HG03196 (cell line): ENCODE measurements around the gene TCP11.

Source experiments
- ATAC-seq: cut with Tn5 transposase; IDR thresholded peaks from one replicate; pipeline ENCODE4 v1.9.1; 2021; ENCODE audit not compliant: unreplicated experiment

The TCP11 gene

DNA sequence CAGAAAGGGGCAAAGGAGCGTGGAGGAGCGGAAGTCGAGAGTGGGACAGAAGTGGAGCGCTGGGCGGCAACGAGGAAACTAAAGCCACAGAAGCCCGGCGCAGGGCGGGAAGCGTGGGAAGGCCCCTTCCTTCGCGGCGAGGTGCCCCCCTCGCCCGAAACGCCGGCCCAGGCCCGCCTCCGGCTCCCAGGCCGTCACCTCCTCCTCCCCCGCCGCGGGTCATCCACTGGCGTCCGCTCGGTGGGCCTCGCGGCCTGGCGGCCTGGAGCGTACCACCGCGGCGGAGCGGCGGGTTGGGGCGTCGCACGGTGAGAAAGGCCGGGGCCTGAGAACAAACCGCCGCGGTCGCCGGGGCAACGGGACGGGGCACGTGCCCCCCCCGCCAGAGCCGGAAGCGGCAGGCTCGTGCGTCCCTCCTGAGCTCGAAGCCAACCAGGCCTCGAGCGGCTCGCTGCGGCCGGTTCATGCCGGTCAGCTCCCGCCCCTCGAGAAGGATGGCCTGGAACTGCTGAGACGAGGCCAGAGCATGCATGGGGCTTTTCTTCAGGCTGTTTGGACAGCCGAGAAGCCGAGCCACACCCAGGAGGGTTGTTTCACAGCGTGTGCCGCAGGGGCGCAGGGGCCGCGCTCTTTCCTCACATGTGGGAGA lies at the start of gene TCP11:
Gene TCP11 (minus strand): TSS at position 333 of the 649 bp plus-strand sequence. CDS start 469 bp downstream, outside the sequence.
- no peak for ATAC-seq

- no peak for ATAC-seq
These were observed 49.2 kb upstream of the TCP11 start for GRCh38 chr6:35190306-35190705.

- ATAC-seq, result no peak
These were observed 47.7 kb upstream of the TCP11 start for GRCh38 chr6:35188886-35189285.

GRCh38 chr6:35186571-35186970 lies 45.4 kb upstream of the TCP11 start:
- no peak for ATAC-seq

DNA sequence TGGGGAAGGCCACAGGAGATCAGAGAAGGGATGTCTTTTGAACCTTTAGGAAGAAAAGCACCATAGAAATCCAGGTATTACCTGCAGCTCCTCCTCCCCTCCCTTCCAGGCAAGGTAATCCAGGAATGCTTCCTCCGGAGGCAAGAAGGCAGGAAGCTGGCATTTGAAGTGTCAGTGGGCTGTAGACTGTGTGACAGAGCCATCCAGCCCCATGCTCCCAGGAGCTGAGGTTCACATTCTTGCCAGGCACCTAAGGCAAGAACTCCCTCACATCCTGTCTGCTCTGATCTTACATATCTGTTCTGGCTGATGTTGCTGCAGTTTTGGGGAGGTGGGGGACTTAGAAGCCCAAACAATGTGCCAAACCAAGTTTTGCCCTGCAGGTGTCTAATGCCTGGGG lies 44.8 kb upstream of the TCP11 start:
- no peak for ATAC-seq

DNA sequence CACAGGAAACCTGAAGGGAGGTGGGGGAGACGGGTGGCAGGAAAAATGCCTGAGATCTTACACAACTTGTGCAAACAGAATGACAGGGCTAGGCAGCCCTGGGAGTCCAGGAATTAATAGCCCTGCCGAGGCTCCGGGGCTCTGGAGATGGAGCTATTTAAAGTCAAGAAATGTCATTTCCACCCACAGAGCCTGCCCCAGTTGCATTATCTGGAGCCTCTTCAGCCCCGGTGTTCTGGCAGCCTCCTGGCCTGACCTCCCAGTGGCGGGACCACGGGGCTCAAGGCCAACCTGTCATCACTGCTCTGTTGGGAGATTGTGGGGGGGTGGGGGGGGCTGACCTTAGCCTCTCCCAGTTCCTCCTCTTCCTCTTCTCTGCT lies 44.2 kb upstream of the TCP11 start:
- no peak for ATAC-seq

GRCh38 chr6:35184580-35185301 lies 43.6 kb upstream of the TCP11 start:
- no peak for ATAC-seq

DNA sequence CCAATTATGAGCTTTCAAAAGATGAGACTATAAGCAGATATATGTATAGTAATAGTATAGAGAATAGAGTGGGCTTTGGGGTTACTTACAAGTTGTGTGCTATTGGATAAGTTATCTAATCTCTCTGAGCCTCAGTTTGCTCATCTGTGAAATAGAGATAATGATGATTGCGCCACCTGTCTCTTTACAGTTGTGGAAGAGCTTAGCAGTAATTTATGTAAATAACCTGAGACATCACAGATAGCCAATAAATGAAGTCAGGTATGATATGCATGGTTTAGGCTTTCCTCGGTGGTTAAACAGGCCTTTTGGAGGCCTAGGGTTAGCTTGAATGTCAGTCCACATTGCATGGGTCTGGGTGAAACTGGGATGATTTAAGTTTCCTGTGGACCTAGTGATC lies 42.8 kb upstream of the TCP11 start:
- ATAC-seq, result no peak

GRCh38 chr6:35183281-35183680 lies 42.1 kb upstream of the TCP11 start:
- ATAC-seq, result no peak

- ATAC-seq, result no peak
These were observed 40.9 kb upstream of the TCP11 start for GRCh38 chr6:35181933-35182612.

DNA sequence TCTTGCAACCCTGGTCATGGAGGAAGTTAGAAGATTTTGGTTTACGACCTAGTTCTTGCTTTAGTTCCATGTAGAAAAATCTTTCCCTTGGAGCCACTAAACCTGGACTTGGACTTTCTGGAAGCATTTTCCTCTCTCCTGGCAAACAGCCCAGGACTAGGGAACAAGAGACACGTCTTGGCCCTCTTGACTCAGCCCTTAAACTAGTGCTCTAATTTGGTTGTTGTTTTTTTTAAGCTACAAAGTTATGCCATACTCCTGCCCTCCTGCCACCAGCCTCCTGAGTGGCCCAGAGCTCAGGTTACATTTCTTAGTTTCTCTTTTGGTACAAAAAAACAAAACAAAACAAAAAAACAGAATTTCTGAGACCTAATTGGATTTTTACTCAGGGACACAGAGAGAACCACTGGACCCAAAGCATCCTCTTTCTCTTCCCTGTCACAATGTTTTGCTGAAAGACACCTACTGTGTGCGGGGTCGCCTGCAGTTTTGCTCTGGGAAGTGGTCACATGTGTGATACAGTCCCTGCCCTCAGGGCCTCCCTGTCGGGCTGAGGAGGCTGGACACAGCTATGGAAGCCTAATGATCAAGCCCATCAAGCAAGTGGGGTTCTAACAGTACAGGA lies 40.3 kb upstream of the TCP11 start:
- ATAC-seq, result no peak

DNA sequence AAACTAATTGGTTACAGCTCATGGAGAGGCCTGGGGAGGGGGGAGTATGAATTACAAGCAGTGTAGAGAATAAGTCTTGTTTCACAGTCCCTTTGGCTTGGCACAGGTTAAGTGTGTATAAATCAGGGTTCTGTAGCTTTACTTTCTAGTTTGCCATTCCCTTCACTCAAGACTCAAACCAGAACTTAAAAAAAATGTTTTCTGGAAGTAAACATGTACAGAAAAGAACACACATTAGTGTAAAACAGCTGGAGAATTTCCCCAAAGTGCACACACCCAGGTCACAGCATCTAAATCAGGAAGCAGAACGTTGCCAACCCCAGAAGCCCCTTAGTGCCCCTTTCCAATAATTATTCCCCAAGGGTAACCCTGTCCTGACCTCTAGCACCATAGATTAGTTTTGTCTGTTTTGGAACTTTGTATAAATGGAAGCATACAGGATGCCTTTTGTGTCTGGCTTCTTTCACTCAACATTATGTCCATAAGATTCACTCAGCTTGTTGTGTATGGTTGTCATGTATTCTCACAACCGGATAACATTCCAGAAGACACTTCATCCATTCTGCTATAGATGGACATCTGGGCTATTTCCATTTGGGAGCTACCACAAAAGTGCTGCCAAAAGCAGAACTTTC lies 38.9 kb upstream of the TCP11 start:
- ATAC-seq, result no peak

DNA sequence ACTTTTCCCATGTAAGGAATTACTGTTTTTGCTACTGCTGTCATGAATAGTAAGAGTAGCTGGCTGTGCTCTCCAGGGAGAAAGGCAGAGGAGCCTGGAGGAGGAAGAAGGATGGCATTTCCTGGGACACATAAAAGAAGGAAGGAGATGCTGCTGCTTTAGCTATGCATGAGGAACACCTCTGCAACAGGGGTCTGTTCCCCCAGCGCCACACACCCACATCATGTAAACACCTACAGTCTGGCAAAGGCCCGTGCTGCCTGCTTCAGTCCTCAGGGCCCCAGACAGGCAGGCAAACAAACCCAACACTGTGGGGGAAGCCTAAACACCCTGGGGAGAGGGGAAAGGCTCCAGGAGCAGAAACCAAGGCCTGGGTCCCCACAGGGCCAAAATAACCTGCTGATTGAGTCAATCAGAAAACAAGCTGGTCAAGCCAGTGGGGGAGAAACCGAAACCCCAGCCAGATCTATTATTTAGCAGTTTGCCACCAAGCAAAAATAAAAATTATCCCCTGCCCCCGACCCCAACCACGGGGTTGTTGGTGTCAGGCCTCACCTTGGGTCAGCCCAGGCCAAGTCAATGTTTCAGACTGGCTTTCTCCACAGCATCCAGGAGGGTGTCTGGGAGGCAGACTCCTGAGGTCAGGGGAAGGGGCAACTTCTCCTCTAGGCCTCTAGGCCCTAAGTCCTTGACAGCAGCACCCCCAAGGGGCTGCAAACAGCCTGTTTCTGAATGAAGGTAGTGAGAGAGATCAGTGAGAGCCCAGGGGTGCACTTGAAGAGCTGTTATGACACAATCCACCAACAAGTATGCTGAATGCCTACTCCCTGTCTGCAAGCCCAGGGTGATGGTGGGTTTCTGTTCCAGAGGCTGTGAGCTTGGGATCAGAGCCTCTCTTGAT lies 38.0 kb upstream of the TCP11 start:
- ATAC-seq, result no peak

GRCh38 chr6:35178012-35178411 lies 36.9 kb upstream of the TCP11 start:
- no peak for ATAC-seq

DNA sequence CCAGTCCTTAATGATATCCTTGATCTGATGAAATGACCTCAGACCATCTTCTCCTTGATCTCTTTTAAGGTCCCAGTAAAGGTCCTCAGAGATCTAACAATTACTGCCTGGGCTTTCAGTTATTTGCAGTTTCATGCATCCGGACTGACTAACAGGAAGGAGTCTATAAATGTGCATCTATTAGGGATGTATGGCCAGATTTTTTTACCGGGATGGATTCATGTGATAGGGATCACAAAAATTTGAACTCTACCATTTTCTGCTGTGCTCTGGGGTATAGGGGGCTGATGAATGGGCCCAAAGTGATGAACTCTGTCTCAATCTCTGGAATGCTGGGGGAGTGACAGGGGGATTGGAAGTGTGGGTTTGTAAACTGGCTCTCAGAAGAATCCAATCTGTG lies 36.5 kb upstream of the TCP11 start:
- no peak for ATAC-seq

- ATAC-seq, result no peak
These were observed 36.0 kb upstream of the TCP11 start for GRCh38 chr6:35177157-35177556.

- ATAC-seq, result no peak
These were observed 35.3 kb upstream of the TCP11 start for GRCh38 chr6:35176301-35177024.

- ATAC-seq, result no peak
These were observed 33.4 kb upstream of the TCP11 start for GRCh38 chr6:35174501-35174900.

- no peak for ATAC-seq
These were observed 32.9 kb upstream of the TCP11 start for GRCh38 chr6:35174088-35174434.
